GM20000 (cell line): ENCODE results near the gene KIF2C.
"Not testable (repeated sequence)": the region's sequence is repeated elsewhere in the genome, so short reads cannot be mapped to it uniquely, and the experiment has no call there.

Experiments used
- DNase-seq: peaks from one replicate; pipeline ENCODE4 v3.0.0; 2012; ENCODE audit warnings: low spot score
- CTCF ChIP-seq: IDR thresholded peaks from 2 replicates; pipeline ENCODE4 v1.5.1; 2012; ENCODE audit warnings: mild to moderate bottlenecking, control low read depth; ENCODE audit errors: extremely low read depth, missing control alignments

Gene KIF2C

GRCh38 chr1:44806025-44806703, 66.5 kb downstream of the KIF2C start:
- no peak for TF ChIP-seq CTCF
- no peak for DNase-seq

- no peak for DNase-seq
- no peak for TF ChIP-seq CTCF
Measured at GRCh38 chr1:44806704-44807363, 67.2 kb downstream of the KIF2C start, which contains the start of gene DYNLT4. Gene DYNLT4 (minus strand): TSS chr1:44807351. CDS start chr1:44806668, 683 bp downstream.

GRCh38 chr1:44807364-44808062, 67.9 kb downstream of the KIF2C start:
- peak; percentile 85 for DNase-seq

GRCh38 chr1:44808063-44808937, 68.7 kb downstream of the KIF2C start, which contains the start of gene BTBD19:
Gene BTBD19 (plus strand): TSS chr1:44808523. CDS start chr1:44808821, 298 bp downstream.
- DNase-seq: peak; percentile 77
- no peak for TF ChIP-seq CTCF

More at GRCh38 chr1:44807364-44808062, 67.9 kb downstream of the KIF2C start:
- no peak for TF ChIP-seq CTCF

GRCh38 chr1:44808938-44809917, 69.6 kb downstream of the KIF2C start:
- DNase-seq: peak; percentile 88
- no peak for TF ChIP-seq CTCF

GRCh38 chr1:44810101-44810761, 70.6 kb downstream of the KIF2C start:
- no peak for TF ChIP-seq CTCF
- no peak for DNase-seq

GRCh38 chr1:44810762-44811105, 71.1 kb downstream of the KIF2C start:
- not testable (repeated sequence) for DNase-seq
